MM.1S (cell line): ENCODE results near the gene LGALS9B.
"Not testable (repeated sequence)": the region's sequence is repeated elsewhere in the genome, so short reads cannot be mapped to it uniquely, and the experiment has no call there.

Experiments
- DNase-seq: peaks from one replicate; pipeline ENCODE4 v3.0.0-alpha.2; 2015
- H2AFZ ChIP-seq: fragments of 300-600 bp; sonication (generic); 2 replicates; pipeline ENCODE4 v1.6.0; 2016; ENCODE audit warnings: antibody characterized with exemption, low read length
- H3F3A ChIP-seq: fragments of 300-600 bp; sonication (generic); 2 replicates; pipeline ENCODE4 v1.6.1; 2016; ENCODE audit warnings: mild to moderate bottlenecking, antibody characterized with exemption, low read length, moderate library complexity, mixed read lengths; ENCODE audit not compliant: insufficient read depth
- H3K27ac ChIP-seq: fragments of 300-600 bp; sonication (generic); 2 replicates; pipeline ENCODE4 v1.5.1; 2016; ENCODE audit warnings: mild to moderate bottlenecking, low read length
- H3K27me3 ChIP-seq: fragments of 300-600 bp; sonication (generic); replicated peaks from 2 replicates; pipeline ENCODE4 v1.6.0; 2016; ENCODE audit warnings: low read length; ENCODE audit not compliant: insufficient read depth
- H3K36me3 ChIP-seq: fragments of 300-600 bp; sonication (generic); replicated peaks from 2 replicates; pipeline ENCODE4 v1.6.1; 2016; ENCODE audit warnings: mild to moderate bottlenecking, low read length, mixed read lengths; ENCODE audit not compliant: insufficient read depth
- H3K4me1 ChIP-seq: fragments of 300-600 bp; sonication (generic); 2 replicates; pipeline ENCODE4 v1.6.1; 2016; ENCODE audit warnings: low read length, mixed read lengths
- H3K4me2 ChIP-seq: fragments of 300-600 bp; sonication (generic); 2 replicates; pipeline ENCODE4 v1.6.0; 2016; ENCODE audit warnings: low read depth, low read length
- H3K4me3 ChIP-seq: fragments of 300-600 bp; sonication (generic); 2 replicates; pipeline ENCODE4 v1.5.1; 2016; ENCODE audit warnings: low read length, mixed read lengths
- H3K79me2 ChIP-seq: fragments of 300-600 bp; sonication (generic); 2 replicates; pipeline ENCODE4 v1.6.1; 2016; ENCODE audit warnings: mixed run types, low read length, mixed read lengths
- H3K9ac ChIP-seq: fragments of 300-600 bp; sonication (generic); 2 replicates; pipeline ENCODE4 v1.6.1; 2016; ENCODE audit warnings: low read length, mixed read lengths
- H3K9me2 ChIP-seq: fragments of 300-600 bp; sonication (generic); replicated peaks from 2 replicates; pipeline ENCODE4 v1.6.1; 2016; ENCODE audit warnings: mild to moderate bottlenecking, low read length, mixed read lengths; ENCODE audit not compliant: insufficient read depth
- H3K9me3 ChIP-seq: fragments of 300-600 bp; sonication (generic); replicated peaks from 2 replicates; pipeline ENCODE4 v1.6.1; 2016; ENCODE audit warnings: mild to moderate bottlenecking, low read length, mixed read lengths; ENCODE audit not compliant: insufficient read depth
- H4K20me1 ChIP-seq: fragments of 300-600 bp; sonication (generic); 2 replicates; pipeline ENCODE4 v1.6.1; 2016; ENCODE audit warnings: mild to moderate bottlenecking, low read length, moderate library complexity, mixed read lengths; ENCODE audit not compliant: insufficient read depth
- TF ChIP-seq, protein P1 (sequence below): fragments of 300-600 bp; sonication (generic); IDR thresholded peaks from 2 replicates; pipeline ENCODE4 v1.5.1; 2016; ENCODE audit warnings: antibody characterized with exemption, low read length, mixed read lengths

LGALS9B gene

DNA sequence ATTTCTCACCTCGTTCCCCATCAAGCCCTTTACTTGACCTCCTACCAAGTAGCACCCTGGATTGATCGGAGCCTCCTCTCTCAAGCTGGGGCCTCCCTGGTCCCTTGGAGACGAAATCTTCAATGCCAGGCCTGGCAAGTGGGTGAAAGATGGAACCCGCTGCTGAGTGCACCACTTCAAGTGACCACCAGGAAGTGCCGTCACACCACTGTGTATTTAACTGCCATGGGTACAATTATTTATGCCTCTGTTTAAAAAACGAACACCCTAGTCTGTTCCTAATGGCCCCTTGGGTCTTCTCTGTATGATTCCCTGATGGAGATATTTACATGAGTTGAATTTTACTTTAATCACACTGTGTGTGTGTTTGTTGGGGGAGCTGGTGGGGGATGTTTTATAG lies 20.4 kb downstream of the LGALS9B start:
- TF ChIP-seq, protein P1, sequence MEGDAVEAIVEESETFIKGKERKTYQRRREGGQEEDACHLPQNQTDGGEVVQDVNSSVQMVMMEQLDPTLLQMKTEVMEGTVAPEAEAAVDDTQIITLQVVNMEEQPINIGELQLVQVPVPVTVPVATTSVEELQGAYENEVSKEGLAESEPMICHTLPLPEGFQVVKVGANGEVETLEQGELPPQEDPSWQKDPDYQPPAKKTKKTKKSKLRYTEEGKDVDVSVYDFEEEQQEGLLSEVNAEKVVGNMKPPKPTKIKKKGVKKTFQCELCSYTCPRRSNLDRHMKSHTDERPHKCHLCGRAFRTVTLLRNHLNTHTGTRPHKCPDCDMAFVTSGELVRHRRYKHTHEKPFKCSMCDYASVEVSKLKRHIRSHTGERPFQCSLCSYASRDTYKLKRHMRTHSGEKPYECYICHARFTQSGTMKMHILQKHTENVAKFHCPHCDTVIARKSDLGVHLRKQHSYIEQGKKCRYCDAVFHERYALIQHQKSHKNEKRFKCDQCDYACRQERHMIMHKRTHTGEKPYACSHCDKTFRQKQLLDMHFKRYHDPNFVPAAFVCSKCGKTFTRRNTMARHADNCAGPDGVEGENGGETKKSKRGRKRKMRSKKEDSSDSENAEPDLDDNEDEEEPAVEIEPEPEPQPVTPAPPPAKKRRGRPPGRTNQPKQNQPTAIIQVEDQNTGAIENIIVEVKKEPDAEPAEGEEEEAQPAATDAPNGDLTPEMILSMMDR: peak; percentile 12; the same call in 1 of the 2 replicates
- H3K9me3 ChIP-seq, H3K79me2 ChIP-seq, H3K27me3 ChIP-seq, H3K4me3 ChIP-seq, H3K9ac ChIP-seq, H3K9me2 ChIP-seq, H2AFZ ChIP-seq, H3K36me3 ChIP-seq, H3F3A ChIP-seq, DNase-seq, H3K4me2 ChIP-seq, H4K20me1 ChIP-seq, H3K27ac ChIP-seq, H3K4me1 ChIP-seq: not testable (repeated sequence)

DNA sequence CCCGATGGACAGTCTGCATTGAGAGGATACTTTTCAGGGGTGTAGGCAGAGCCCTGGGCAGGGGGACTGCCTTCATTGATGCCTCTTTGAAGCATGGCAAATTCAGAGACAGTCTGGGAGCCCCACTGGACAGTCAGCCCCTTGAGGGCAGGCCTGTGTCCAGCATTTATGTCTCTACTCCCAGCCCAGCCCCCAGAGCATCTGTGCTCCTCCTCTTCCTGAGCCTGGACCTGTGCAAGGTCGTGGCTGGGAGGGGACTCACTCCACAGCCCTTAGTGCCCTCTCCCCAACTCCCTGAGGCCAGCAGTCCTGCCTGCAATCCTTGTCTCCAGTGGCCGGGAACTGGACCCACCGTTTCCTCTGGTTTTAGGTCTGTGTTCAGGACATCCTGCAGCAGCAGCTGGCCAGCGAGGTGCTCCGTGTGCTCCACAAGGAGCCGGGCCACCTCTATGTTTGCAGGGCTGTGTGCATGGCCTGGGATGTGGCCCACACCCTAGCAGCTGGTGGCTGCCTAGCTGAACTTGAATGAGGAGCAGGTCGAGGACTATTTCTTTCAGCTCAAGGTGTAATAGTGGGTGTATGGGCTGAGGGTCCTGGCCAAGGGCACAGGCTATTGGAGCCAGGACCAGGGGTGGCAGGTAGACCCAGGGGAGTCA lies 22.6 kb downstream of the LGALS9B start:
- not testable (repeated sequence) for H3F3A ChIP-seq, H3K4me2 ChIP-seq, H2AFZ ChIP-seq, H3K9ac ChIP-seq, H3K4me3 ChIP-seq, H3K4me1 ChIP-seq, H3K27me3 ChIP-seq, H3K36me3 ChIP-seq, H4K20me1 ChIP-seq, H3K9me3 ChIP-seq, H3K27ac ChIP-seq, H3K9me2 ChIP-seq, DNase-seq, H3K79me2 ChIP-seq

DNA sequence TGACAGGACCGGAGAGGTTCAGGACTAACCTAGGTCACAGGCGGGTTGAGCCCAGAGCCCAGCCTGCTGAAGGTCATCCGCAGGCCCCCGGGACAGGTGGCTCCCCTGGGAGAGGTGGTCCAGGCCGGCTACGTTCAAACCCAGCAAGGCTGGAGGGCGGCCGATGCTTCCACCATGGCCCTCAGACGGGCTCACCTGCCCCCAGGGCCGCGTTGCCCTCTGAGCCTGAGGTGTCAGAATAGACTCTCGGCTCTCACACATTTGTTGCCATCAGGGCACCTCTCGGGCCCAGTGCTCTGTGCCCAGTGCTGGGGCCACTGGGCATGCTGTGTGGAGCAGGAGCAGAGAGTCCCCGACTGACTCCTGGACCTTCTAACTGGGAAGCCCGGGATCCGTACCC lies 23.2 kb downstream of the LGALS9B start:
- not testable (repeated sequence) for H3K36me3 ChIP-seq, H3K4me2 ChIP-seq, H3K9me3 ChIP-seq

DNA sequence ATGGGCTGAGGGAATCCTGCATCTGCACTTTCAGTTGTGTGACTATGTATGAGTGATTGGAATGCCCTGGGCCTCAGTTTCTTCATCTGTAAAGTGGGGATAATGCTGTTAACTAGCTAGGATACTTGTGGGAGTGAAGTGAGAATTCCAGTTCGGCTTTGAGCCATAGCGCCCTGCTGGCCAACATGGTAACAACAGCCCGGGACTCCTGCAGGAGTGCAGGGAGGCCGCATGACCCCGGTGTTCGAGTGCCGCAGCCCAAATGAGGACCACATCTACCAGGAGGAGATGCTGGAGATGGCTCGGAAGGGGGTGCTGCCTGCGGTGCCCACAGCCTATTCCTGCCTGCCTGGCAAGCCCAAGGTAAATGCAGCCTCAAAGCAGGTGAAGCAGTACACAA lies 23.7 kb downstream of the LGALS9B start:
- not testable (repeated sequence) for H3K9ac ChIP-seq, H3K9me3 ChIP-seq, DNase-seq, H4K20me1 ChIP-seq, H3K36me3 ChIP-seq, H3K27me3 ChIP-seq, H3K4me2 ChIP-seq, H2AFZ ChIP-seq, H3K79me2 ChIP-seq, H3F3A ChIP-seq, H3K27ac ChIP-seq, H3K9me2 ChIP-seq, H3K4me1 ChIP-seq, H3K4me3 ChIP-seq

More for the DNA sequence above, 23.2 kb downstream of the LGALS9B start:
- not testable (repeated sequence) for H3K79me2 ChIP-seq, H4K20me1 ChIP-seq, H2AFZ ChIP-seq, DNase-seq, H3K9ac ChIP-seq, H3F3A ChIP-seq, H3K4me1 ChIP-seq, H3K27ac ChIP-seq, H3K9me2 ChIP-seq, H3K4me3 ChIP-seq, H3K27me3 ChIP-seq

DNA sequence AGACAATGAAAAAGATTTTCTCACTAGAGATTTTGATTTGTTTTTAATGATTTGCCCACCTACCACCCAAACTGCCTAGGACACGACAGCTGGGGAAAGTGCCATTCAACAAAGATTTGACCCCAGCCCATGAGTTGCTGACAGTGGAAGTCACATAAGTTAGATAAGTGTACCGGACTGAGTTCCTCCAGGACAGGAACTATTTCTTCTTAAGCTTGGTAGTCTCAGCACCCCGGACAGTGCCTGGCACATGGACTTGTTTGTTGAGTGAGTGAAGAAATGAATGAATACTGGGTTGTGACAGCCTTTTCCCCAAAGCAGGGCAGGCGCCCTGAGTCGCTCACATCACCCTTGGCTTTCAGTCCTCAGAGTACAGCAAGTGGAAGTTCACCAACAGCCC lies 26.7 kb downstream of the LGALS9B start:
- H3F3A ChIP-seq, H3K36me3 ChIP-seq, H3K9me2 ChIP-seq, H3K9me3 ChIP-seq, H3K4me1 ChIP-seq, H3K27me3 ChIP-seq, H3K9ac ChIP-seq, H4K20me1 ChIP-seq, H3K4me2 ChIP-seq, H3K27ac ChIP-seq, DNase-seq, H3K79me2 ChIP-seq, H3K4me3 ChIP-seq, H2AFZ ChIP-seq: not testable (repeated sequence)

DNA sequence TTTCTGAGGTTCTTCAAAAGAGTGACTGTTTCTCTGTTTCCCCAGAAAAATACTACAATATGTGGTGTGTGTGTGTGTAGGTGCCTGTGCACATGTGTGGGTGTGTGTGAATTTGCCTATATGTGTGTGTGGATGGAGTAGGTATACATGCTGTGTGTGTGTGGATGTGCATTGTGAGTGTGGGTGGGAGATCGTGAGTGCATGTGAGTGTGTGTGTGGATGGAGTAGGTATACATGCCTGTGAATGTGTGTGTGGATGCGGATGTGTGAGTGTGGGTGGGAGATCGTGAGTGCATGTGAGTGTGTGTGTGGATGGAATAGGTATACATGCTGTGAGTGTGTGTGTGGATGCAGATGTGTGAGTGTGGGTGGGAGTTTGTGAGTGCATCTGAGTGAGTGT lies 32.2 kb downstream of the LGALS9B start:
- not testable (repeated sequence) for H4K20me1 ChIP-seq, H3K79me2 ChIP-seq, H3F3A ChIP-seq, DNase-seq, H3K9me3 ChIP-seq, H3K4me3 ChIP-seq, H3K4me1 ChIP-seq, H3K9me2 ChIP-seq, H2AFZ ChIP-seq, H3K9ac ChIP-seq, H3K27me3 ChIP-seq, H3K27ac ChIP-seq, H3K4me2 ChIP-seq, H3K36me3 ChIP-seq

DNA sequence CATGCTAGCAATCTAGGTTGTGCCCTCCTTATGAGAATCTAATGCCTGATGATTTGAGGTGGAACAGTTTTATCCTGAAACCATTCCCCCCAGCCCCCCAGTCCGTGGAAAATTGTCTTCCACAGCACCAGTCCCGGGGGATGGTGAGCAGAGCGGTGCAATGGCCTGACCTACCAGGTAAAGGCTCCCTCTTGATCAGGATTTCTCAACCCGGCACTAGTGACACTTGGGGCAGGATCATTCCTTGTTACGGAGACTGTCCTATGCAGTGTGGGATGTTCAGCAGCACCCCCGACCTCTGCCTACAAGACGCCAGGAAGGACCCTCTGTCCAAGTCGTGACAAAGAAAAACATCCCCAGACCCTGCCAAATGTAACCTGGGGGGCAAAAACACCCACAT lies 34.0 kb downstream of the LGALS9B start:
- not testable (repeated sequence) for H3K9me3 ChIP-seq, H3K27ac ChIP-seq, H3K4me3 ChIP-seq, DNase-seq, H3K36me3 ChIP-seq, H3K9me2 ChIP-seq, H3F3A ChIP-seq, H3K27me3 ChIP-seq, H3K79me2 ChIP-seq, H2AFZ ChIP-seq, H3K4me1 ChIP-seq, H3K4me2 ChIP-seq, H4K20me1 ChIP-seq, H3K9ac ChIP-seq
